ENCODE data around the gene IL21R. TPM values are rescaled to one million over a fixed set of nuclear protein-coding genes. Genes with fewer than 3 reads are reported as not detected.

IL21R gene
- total and polyA plus RNA-seq, 10 of the 15 experiments (the other 5 are each of a cell fraction or from before 2014, with no cell fraction given), result 5.3 to 138 (median 82.5) TPM

- TF ChIP-seq MLLT1 (IDR thresholded peaks at IDR 0.05) (no peak), KDM1A (IDR thresholded peaks at IDR 0.05; ENCODE audit: borderline replicate concordance) (no peak), FOXM1 (IDR thresholded peaks at IDR 0.05; ENCODE audit: low read depth, low read length) (no peak), E4F1 (IDR thresholded peaks at IDR 0.05; ENCODE audit: borderline replicate concordance, partially characterized antibody) (no peak), YY1 (IDR thresholded peaks at IDR 0.05; ENCODE audit: low read depth, low read length) (peak; percentile 31; the same call in 1 of the 2 replicates), CUX1 (IDR thresholded peaks at IDR 0.05; ENCODE audit: insufficient replicate concordance, low read depth, low read length) (no peak), CREM (IDR thresholded peaks at IDR 0.05; ENCODE audit: low read depth) (no peak), BACH1 (IDR thresholded peaks at IDR 0.05; ENCODE audit: borderline replicate concordance) (no peak), SPI1 (IDR thresholded peaks at IDR 0.05; ENCODE audit: borderline replicate concordance, insufficient read depth, low read depth, low read length) (0 out of 2 replicates have a peak, but pooled peaks have one; percentile 24), POLR2AphosphoS5 (IDR thresholded peaks at IDR 0.05; ENCODE audit: low read length) (no peak), CBX3 (IDR thresholded peaks at IDR 0.05; ENCODE audit: borderline replicate concordance, low read depth) (no peak), ZNF217 (IDR thresholded peaks at IDR 0.05) (no peak), PAX8 (IDR thresholded peaks at IDR 0.05) (no peak), BCL11A (IDR thresholded peaks at IDR 0.05; ENCODE audit: low read depth, low read length) (no peak), CBX5 (IDR thresholded peaks at IDR 0.05; ENCODE audit: low read depth) (no peak; the same call in 1 of the 2 replicates), ETV6 (conservative IDR thresholded peaks at IDR 0.05 in 1 of 2, IDR thresholded peaks at IDR 0.05 in 1 of 2; ENCODE audit: borderline replicate concordance in 1 of 2, low read depth in 1 of 2) (peak in 1 of 2 experiments; percentile 31; a peak in 1 of 4 replicates)
Observed at GRCh38 chr16:27377666-27378485, 24.1 kb upstream of the IL21R start (continued).
